ENCODE results near the gene KLHL26. TPM values are rescaled to one million over a fixed set of nuclear protein-coding genes. Genes with fewer than 3 reads are reported as not detected.

KLHL26 gene
- total RNA-seq, 1 donor from 2014 or later: 12.0 TPM

DNA sequence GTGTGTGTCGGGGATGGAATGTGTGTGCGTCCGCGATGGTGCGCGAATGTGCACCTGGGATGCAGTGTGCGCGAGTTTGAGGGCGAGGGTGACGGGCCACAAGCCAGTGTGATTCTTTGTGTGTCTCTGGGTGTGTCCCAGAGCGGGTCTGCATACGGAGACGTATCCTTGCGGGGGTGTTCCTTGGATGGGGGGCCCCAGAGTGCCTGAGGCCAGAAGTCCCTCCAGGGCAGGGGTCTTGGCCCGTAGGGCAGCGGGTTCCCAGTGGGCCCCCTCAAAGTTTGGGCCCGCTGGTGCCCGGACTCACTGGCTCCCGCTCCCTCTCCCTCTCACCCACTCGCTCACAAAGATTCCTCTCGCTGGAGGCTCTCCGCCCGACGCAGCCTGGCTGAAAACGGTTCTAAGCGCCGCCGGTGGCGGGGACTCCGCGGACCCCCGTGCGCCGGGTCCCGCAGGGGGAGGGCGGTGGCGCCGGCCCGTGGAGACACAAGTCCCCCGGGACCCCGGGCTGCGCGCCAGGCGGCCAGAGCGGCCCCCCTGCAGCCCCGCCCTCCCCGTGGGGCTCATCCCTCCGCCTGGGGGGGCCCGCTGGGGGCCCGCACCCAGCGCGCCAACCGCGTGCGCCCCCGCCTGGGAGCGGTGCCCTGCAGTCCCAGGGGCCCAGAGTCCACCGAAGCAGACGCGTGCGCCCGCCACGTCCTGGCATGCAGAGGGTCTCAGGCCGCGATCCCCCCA, 31.1 kb upstream of the KLHL26 start:
- peak overlapping the region; percentile 91 for H3K27ac Mint-ChIP-seq (ENCODE audit: unreplicated experiment)

DNA sequence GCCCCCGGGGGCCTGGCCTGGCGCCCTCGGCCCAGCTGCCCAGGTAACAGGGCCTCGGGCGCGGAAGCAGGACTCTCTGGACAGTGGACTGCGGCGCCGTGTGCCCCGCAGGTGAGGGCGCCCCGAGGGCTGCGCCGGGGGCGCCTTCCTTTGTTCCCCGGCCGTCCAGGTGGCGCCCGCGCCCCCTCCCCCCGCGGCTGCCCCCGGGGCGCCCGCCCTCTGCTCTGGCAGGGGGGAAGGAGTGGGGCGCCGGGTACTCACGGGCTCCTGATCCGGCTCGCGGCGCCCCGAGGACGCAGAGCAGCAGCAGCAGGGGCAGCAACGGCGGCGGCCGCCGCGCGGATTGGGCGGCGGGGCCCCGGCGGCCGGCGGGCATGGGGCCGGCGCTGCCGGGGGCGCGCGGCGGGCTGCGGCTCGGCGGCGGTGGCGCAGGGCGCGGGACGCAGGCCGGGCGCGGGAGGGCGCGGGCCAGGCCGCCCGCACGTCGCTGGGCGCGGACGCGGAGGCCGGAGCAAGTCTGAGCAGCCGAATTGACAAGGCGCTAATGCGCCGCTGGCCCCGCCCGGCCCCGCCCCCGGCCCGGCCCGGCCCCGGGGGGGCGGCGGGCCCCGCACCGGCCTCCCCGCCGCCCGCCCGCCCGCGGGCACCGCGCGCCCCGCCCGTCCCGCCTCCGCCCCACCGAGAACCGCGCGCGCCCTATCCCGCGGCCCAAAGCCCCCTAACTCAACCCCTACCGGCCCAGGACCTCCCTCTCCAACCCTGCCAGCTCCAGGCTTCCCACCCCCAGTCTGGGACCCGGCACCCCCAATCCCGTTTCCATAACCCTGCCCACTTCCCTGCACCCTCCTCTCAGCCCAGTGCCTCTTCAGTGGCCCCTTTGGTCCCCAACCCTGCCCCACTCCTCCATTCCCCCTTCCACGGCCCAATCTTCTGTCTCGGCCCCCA, 30.3 kb upstream of the KLHL26 start, which contains the start of gene CRLF1:
CRLF1 (minus strand) TSS at position 519 of the 945 bp plus-strand sequence; CDS start at position 376, 143 bp downstream.
- DNase-seq: no peak
- Mint-ChIP-seq H3K27me3 (ENCODE audit: unreplicated experiment) (peaks cover 30% of the 10 kb centered on the region), H3K9me3 (ENCODE audit: unreplicated experiment) (peaks cover 8% of the 10 kb centered on the region), H3K27ac (ENCODE audit: unreplicated experiment) (no peak within 1 kb of the TSS), H3K4me3 (ENCODE audit: unreplicated experiment) (peak within 1 kb of the TSS; percentile 88), H3K4me1 (ENCODE audit: low read depth, unreplicated experiment) (peaks cover 16% of the 10 kb centered on the region), H3K36me3 (ENCODE audit: unreplicated experiment) (peaks cover 4% of the 10 kb centered on the region)
- TF ChIP-seq, protein P1, sequence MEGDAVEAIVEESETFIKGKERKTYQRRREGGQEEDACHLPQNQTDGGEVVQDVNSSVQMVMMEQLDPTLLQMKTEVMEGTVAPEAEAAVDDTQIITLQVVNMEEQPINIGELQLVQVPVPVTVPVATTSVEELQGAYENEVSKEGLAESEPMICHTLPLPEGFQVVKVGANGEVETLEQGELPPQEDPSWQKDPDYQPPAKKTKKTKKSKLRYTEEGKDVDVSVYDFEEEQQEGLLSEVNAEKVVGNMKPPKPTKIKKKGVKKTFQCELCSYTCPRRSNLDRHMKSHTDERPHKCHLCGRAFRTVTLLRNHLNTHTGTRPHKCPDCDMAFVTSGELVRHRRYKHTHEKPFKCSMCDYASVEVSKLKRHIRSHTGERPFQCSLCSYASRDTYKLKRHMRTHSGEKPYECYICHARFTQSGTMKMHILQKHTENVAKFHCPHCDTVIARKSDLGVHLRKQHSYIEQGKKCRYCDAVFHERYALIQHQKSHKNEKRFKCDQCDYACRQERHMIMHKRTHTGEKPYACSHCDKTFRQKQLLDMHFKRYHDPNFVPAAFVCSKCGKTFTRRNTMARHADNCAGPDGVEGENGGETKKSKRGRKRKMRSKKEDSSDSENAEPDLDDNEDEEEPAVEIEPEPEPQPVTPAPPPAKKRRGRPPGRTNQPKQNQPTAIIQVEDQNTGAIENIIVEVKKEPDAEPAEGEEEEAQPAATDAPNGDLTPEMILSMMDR (IDR thresholded peaks at IDR 0.05; ENCODE audit: partially characterized antibody, unreplicated experiment): no peak

More for the DNA sequence above, 31.1 kb upstream of the KLHL26 start:
- Mint-ChIP-seq H3K27me3 (ENCODE audit: unreplicated experiment) (peaks cover 26% of the 10 kb centered on the region), H3K4me3 (ENCODE audit: unreplicated experiment) (peak overlapping the region; percentile 88), H3K4me1 (ENCODE audit: low read depth, unreplicated experiment) (peaks cover 12% of the 10 kb centered on the region), H3K36me3 (ENCODE audit: unreplicated experiment) (peaks cover 4% of the 10 kb centered on the region), H3K9me3 (ENCODE audit: unreplicated experiment) (peaks cover 8% of the 10 kb centered on the region)
- DNase-seq: no peak
- TF ChIP-seq, protein P1 (IDR thresholded peaks at IDR 0.05; ENCODE audit: partially characterized antibody, unreplicated experiment): no peak

DNA sequence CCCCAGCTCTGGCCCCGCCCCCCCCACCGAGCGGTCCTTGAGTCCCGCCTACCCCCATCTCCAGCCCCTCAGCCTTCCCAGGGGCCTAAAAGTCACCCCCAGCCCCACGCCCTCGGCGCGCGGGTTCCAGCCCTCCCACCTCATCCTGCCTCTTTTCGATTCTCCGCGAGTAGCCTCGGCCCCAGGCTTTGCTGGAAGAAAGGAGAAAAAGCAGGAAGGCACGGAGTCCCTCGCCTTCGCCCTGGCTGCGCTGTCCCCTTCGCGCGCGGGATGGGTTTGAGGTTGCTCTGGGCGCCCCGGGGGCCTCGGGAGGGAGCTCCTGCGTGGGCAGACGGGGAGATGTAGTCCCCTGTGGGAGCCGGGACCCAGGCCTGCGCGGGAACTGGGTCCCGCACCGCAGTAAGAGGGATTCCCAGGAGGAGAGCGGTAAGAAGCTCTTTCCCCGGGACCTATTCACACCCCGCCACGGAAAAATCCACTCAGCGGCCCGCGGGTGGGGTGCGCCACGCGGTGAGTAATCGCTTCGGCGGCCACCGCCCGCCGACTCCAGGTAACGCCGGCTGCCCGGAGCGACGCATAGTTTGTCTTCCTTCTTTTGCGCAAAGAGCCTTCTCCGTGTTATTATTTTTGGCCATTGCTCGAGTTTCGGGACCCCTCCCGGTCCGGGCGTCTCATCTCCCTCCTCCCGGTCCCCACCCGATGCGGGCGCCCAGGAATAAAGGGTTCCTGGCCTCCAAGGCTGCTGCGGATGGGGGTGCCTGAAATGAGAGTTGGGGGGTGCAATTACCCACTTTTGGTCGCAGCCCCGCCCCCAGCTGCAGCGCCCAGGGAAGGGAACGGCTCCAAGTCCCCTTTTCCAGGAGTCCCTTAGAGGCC, 29.4 kb upstream of the KLHL26 start:
- Mint-ChIP-seq H3K36me3 (ENCODE audit: unreplicated experiment) (peaks cover 4% of the 10 kb centered on the region), H3K9me3 (ENCODE audit: unreplicated experiment) (peaks cover 8% of the 10 kb centered on the region), H3K4me1 (ENCODE audit: low read depth, unreplicated experiment) (peaks cover 19% of the 10 kb centered on the region), H3K4me3 (ENCODE audit: unreplicated experiment) (no peak overlapping the region), H3K27me3 (ENCODE audit: unreplicated experiment) (peaks cover 36% of the 10 kb centered on the region), H3K27ac (ENCODE audit: unreplicated experiment) (no peak overlapping the region)
- DNase-seq: no peak
- TF ChIP-seq, protein P1 (IDR thresholded peaks at IDR 0.05; ENCODE audit: partially characterized antibody, unreplicated experiment): no peak

- no peak overlapping the region for H3K27ac Mint-ChIP-seq (ENCODE audit: unreplicated experiment)
- TF ChIP-seq, protein P1 (IDR thresholded peaks at IDR 0.05; ENCODE audit: partially characterized antibody, unreplicated experiment): no peak
- peak overlapping the region; percentile 39 for H3K4me3 Mint-ChIP-seq (ENCODE audit: unreplicated experiment)
- no peak for DNase-seq
- H3K9me3 Mint-ChIP-seq (ENCODE audit: unreplicated experiment): peaks cover 5% of the 10 kb centered on the region
- H3K36me3 Mint-ChIP-seq (ENCODE audit: unreplicated experiment): no peaks in the 10 kb centered on the region
- peaks cover 15% of the 10 kb centered on the region for H3K4me1 Mint-ChIP-seq (ENCODE audit: low read depth, unreplicated experiment)
- H3K27me3 Mint-ChIP-seq (ENCODE audit: unreplicated experiment): peaks cover 31% of the 10 kb centered on the region
These were observed 28.6 kb upstream of the KLHL26 start for GRCh38 chr19:18608102-18608804.
